HFFc6 (cell line): ENCODE data around the gene ZRANB2. TPM values are rescaled to one million over a fixed set of nuclear protein-coding genes. Genes with fewer than 3 reads are reported as not detected.

ENCODE experiments used
- DNase-seq: peaks from one replicate; pipeline ENCODE4 v3.0.0-alpha.2; 2018
- H3K27ac Mint-ChIP-seq: 2 replicates; pipeline ENCODE4 v1.8.0; 2020; ENCODE audit warnings: mild to moderate bottlenecking, mixed read lengths
- H3K27me3 Mint-ChIP-seq: 2 replicates; pipeline ENCODE4 v1.8.0; 2021; ENCODE audit warnings: mild to moderate bottlenecking, moderate library complexity, mixed read lengths; ENCODE audit not compliant: insufficient read depth
- H3K36me3 Mint-ChIP-seq: 2 replicates; pipeline ENCODE4 v1.8.0; 2021; ENCODE audit warnings: low read depth, mixed read lengths
- H3K4me1 Mint-ChIP-seq: 2 replicates; pipeline ENCODE4 v1.8.0; 2020; ENCODE audit warnings: low read depth, mixed read lengths
- H3K4me3 Mint-ChIP-seq: 2 replicates; pipeline ENCODE4 v1.8.0; 2020; ENCODE audit warnings: mild to moderate bottlenecking, moderate library complexity, mixed read lengths
- H3K9me3 Mint-ChIP-seq: 2 replicates; pipeline ENCODE4 v1.8.0; 2020; ENCODE audit warnings: mild to moderate bottlenecking, mixed read lengths
- CTCF ChIP-seq: fragments of 200-600 bp; sonication (generic); IDR thresholded peaks from 2 replicates; pipeline ENCODE4 v1.5.0; 2021; ENCODE audit warnings: antibody characterized with exemption, mild to moderate bottlenecking
- total RNA-seq, 6 experiments: library from RNA; stranded (reverse); fragmentation: NEBNext Ultra II Directional; extraction: Animal tissue kit (Norgen Biotek cat#: 25700); gene quantifications; 2 replicates in 1 of 6; 3 replicates in 5 of 6; pipeline ENCODE4 v1.2.3, GENCODE V29; 2021

ZRANB2 gene
- total RNA-seq, 6 experiments from 2014 or later = 71.0 to 87.4 (median 80.5) TPM

DNA sequence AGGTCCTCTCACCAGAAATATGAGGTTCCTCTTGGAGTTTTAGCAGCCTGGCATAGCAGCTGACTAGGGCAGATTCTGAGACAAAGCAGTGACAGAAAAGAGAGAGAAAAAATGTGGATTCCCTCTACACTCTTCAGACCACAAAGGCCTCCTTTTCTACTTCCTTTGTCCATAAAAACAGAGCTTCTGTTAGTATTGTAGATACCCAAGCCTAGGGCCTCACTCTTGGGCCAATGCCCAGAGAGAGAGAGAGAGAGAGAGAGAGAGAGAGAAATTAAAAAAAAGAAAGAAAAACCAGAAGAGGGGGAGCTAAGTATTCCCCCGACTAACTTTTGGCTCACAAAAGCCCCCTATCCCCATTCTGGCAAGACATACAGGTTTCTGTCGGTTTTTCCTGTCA, 2.4 kb upstream of the ZRANB2 start:
- Mint-ChIP-seq H3K9me3 (no peaks in the 10 kb centered on the region), H3K4me3 (no peak overlapping the region), H3K27me3 (no peaks in the 10 kb centered on the region; the same call in 1 of the 2 replicates), H3K4me1 (peaks cover 54% of the 10 kb centered on the region), H3K27ac (no peak overlapping the region), H3K36me3 (peaks cover 18% of the 10 kb centered on the region)
- DNase-seq = no peak
- TF ChIP-seq CTCF = no peak

DNA sequence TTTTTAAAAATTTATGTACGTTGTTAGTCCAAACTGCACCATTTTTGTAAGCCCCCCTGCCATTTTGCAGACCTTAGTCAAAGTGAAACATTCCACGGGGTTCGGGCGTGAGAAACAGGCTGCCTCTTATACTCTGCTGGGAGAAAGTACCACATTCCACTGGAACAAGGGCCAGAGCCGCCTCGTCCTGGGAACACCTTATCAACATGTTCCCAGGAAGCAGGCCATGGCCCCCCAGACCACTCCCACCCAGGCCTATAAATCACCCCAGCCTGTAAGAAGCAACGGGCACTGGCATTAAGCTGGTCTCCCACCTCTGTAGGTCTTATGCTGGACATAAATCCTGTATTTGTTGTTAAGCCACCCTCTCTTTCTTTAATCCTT, 854 bp upstream of the ZRANB2 start:
- Mint-ChIP-seq H3K4me3 (peak overlapping the region; percentile 99), H3K4me1 (peaks cover 56% of the 10 kb centered on the region), H3K27me3 (no peaks in the 10 kb centered on the region), H3K9me3 (no peaks in the 10 kb centered on the region), H3K36me3 (peaks cover 18% of the 10 kb centered on the region), H3K27ac (peak overlapping the region; percentile 99)
- no peak for TF ChIP-seq CTCF
- DNase-seq = no peak

GRCh38 chr1:71080230-71080738, 551 bp downstream of the ZRANB2 start:
- Mint-ChIP-seq H3K4me3 (peak overlapping the region; percentile 99), H3K27me3 (no peaks in the 10 kb centered on the region)
- DNase-seq = no peak

DNA sequence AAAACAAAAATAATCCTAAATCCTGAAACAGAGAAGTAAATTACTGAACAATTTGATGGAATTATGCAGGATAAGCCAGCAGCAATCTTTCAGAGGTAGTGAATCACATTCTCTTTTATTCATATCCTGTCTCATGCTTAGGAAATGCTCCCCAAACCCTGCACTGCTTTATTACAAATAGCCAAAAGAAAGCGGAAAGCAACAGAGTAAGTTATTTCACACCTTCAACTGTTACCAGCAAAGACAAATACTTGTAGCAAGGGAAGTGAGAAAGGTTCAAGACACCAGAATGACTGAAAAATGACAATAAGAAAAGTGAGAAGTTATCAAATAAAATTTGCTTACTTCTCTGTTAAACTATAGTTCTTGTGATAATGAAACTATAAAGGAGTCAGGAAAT, 6.2 kb downstream of the ZRANB2 start:
- DNase-seq = no peak
- H3K36me3 Mint-ChIP-seq = peaks cover 50% of the 10 kb centered on the region
- peak overlapping the region; percentile 42; the same call in 1 of the 2 replicates for H3K27ac Mint-ChIP-seq
- peak overlapping the region; percentile 15; the same call in 1 of the 2 replicates for H3K4me3 Mint-ChIP-seq
- H3K4me1 Mint-ChIP-seq = peaks cover 48% of the 10 kb centered on the region
- no peaks in the 10 kb centered on the region for H3K27me3 Mint-ChIP-seq
- no peak for TF ChIP-seq CTCF
- no peaks in the 10 kb centered on the region for H3K9me3 Mint-ChIP-seq

More at GRCh38 chr1:71080230-71080738, 551 bp downstream of the ZRANB2 start:
- H3K9me3 Mint-ChIP-seq = no peaks in the 10 kb centered on the region
- peak overlapping the region; percentile 99 for H3K27ac Mint-ChIP-seq
- H3K36me3 Mint-ChIP-seq = peaks cover 26% of the 10 kb centered on the region
- no peak for TF ChIP-seq CTCF
- peaks cover 57% of the 10 kb centered on the region for H3K4me1 Mint-ChIP-seq

- Mint-ChIP-seq H3K9me3 (no peaks in the 10 kb centered on the region), H3K4me3 (no peak overlapping the region), H3K27me3 (no peaks in the 10 kb centered on the region), H3K4me1 (peaks cover 32% of the 10 kb centered on the region), H3K27ac (peak overlapping the region; percentile 60), H3K36me3 (peaks cover 49% of the 10 kb centered on the region)
- no peak for DNase-seq
- TF ChIP-seq CTCF = no peak
These were observed 8.6 kb downstream of the ZRANB2 start for GRCh38 chr1:71072273-71072672.

GRCh38 chr1:71071720-71072119, 9.1 kb downstream of the ZRANB2 start:
- TF ChIP-seq CTCF = no peak
- Mint-ChIP-seq H3K27me3 (no peaks in the 10 kb centered on the region), H3K36me3 (peaks cover 51% of the 10 kb centered on the region), H3K4me1 (peaks cover 31% of the 10 kb centered on the region), H3K27ac (no peak overlapping the region), H3K9me3 (no peaks in the 10 kb centered on the region), H3K4me3 (no peak overlapping the region)
- no peak for DNase-seq
